Activated T-helper 1 cell treated with anti-CD3 and anti-CD28 coated beads, Interleukin-2, amount 50 U/mL, for 16 hours (primary cell): ENCODE measurements around the gene SHLD2.
"Not testable (repeated sequence)": the region's sequence is repeated elsewhere in the genome, so short reads cannot be mapped to it uniquely, and the experiment has no call there.

Experiments
- DNase-seq, 2 donors: peaks; one replicate each; pipeline ENCODE4 v3.0.0-alpha.2; 2020; ENCODE audit warnings: low read depth in 1 of 2, low spot score in 1 of 2

The SHLD2 gene

GRCh38 chr10:87211848-87212247 lies 116.8 kb downstream of the SHLD2 start:
- not testable (repeated sequence) for DNase-seq

- not testable (repeated sequence) for DNase-seq
These were observed 118.3 kb downstream of the SHLD2 start for GRCh38 chr10:87213150-87213765.

DNA sequence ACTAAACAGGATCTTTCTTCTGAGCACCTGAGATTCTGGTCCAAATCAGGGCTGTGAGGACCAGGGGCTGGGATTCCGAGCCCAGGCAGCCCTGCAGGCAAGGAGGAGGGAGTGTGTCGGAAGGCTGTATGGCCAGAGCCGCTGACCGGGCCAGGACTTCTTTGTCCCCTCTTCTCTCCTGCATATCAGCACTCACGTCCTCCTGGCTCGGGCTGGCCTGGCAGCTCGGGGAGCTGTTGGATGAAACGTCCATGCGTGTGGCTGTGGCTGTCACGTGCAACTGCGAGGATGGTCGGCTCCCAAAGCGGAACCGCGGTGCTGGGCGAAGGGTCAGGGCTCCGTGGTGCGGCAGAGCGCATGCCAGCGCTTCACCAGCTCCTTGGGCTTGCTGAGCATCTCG lies 118.8 kb downstream of the SHLD2 start:
- DNase-seq = not testable (repeated sequence)

GRCh38 chr10:87216120-87216519 lies 121.1 kb downstream of the SHLD2 start:
- DNase-seq = not testable (repeated sequence)

DNA sequence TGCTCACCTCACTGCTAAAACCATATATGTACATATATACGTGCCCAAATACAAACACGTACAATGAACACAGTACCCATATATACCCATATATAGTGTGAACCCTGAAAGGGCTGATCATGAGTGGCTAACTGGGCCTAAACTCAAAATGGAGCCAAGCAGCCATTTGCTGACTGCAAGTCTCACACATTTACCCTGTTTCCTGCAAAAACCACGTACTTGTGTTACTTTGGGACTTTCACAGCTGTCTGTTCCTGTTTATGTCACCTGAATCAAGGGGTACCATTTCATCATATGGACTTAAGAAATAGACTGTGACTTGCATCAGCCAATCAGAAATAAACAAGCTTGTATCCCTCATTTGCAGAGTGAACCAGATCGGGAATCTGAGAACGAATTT lies 124.4 kb downstream of the SHLD2 start:
- not testable (repeated sequence) for DNase-seq

DNA sequence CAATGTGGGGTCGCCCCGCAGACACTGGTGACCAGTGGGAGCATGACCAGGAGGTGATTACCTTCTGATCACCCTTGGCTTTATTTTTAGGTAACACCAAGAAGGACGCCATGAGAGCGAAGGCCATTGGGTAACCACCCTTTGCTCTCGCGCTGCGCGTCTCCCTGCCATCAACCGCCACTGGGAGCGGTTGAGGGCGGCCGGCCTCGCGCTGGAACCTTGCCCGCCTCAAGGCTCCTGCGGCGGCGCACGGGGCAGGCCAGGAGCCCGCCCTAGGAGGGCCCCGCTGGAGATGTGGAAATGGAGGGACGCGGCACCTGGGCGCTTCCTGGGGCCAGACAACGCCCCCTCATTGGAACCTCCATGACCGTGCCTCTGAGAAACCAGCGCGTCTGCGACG lies 127.8 kb downstream of the SHLD2 start:
- not testable (repeated sequence) for DNase-seq

GRCh38 chr10:87225148-87225547 lies 130.1 kb downstream of the SHLD2 start, which contains the start of gene NUTM2A:
NUTM2A (plus strand) TSS chr10:87225448; CDS start chr10:87225831, 383 bp downstream.
- not testable (repeated sequence) for DNase-seq

DNA sequence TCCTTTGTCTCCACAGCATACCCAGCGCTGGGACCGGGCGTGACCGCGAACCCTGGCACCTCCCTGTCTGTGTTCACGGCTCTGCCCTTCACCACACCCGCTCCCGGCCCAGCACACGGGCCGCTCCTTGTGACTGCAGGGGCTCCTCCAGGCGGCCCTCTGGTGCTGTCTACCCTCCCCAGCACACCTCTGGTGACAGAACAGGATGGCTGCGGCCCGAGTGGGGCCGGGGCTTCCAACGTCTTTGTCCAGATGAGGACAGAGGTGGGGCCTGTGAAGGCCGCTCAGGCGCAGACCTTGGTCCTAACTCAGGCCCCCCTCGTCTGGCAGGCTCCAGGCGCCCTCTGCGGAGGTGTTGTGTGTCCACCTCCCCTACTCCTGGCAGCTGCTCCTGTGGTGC lies 133.2 kb downstream of the SHLD2 start:
- DNase-seq = not testable (repeated sequence)

DNA sequence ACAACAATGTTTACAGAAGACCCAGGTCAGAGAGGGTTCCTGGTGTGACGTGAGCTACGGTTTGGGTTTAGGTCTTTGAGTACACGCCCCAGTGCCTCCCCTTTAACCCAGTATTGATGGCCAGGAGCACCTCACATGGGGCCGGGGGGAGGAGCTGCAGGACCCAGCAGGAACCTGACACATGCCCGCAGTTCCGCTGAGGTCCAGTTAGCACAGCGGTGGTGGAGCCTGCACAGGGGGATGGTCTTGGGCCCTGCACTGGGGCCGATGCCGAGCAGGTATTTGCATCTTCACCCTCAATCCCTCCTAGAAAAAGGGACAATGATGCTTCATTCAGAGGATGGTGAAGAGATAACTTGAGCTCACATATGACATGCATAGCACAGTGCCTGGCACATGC lies 134.2 kb downstream of the SHLD2 start:
- not testable (repeated sequence) for DNase-seq

DNA sequence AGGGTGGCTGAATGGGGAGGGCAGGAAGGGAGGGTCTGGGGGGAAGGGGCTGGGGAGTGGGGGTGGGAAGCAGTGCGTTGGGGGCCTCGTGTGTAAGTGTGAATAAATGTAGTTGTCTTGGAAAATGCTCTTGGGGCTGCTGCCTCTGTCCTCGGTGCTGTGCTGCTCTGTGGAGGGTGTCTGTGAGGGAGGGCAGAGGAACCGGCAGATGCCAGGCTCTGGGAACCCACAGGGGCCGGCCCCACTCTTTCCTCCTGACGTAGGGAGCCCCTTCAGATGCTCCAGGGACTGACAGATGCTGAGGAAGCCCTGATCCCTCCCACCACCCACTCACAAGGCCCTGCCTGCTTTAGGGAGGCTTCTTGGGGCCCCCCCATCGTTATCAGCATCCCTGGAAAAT lies 139.8 kb downstream of the SHLD2 start:
- DNase-seq = not testable (repeated sequence)

DNA sequence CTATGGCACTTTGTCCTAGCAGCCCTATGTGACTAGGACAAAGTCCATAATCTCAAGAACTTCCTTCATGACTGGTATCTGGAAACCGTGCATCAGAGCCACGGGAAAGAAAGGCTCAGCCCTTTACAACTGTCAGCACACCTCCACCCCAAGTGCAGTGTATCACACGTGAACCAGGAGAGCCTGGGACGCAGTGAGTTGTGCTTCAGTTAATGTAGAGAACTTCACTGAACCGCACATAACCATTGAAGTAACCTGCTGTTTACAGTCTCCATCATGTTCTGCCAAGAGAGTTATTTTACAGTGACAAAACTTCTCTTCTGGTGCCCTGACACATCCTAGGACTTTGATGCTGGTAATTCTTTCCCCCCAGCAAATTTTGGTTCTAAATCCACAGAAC lies 142.2 kb downstream of the SHLD2 start:
- DNase-seq = not testable (repeated sequence)

DNA sequence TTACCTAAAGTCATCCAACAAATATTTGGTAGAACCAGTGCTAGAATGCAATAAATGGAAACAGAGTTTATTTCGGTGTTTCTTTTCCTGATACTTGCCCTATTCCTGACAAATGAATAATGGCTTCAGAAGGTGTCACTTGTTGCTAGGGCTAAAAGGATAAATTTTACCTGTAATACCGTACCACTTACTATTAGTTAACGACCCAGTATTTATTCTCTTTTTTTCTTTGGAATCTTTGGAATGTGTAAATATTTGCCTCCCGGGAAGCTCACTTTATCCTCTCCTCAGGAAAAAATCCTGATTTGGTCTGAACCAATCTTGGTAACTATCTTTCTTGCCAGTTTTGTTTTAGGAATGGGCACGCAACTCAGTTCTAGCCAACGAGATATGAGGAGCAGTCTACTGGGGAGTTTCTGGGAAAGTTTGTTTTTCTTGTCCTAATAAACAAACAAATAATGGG lies 144.4 kb downstream of the SHLD2 start:
- not testable (repeated sequence) for DNase-seq
